Hepatocyte (in vitro differentiated cells): ENCODE results near the gene WEE2.

Experiments used
- CTCF ChIP-seq: fragments of 200-600 bp; sonication (generic); IDR thresholded peaks from 2 replicates; pipeline ENCODE4 v1.5.1; 2016; ENCODE audit warnings: antibody characterized with exemption, mild to moderate bottlenecking; ENCODE audit not compliant: poor library complexity
- EZH2 ChIP-seq: fragments of 200-600 bp; sonication (generic); IDR thresholded peaks from 2 replicates; pipeline ENCODE4 v1.6.1; 2016; ENCODE audit warnings: antibody characterized with exemption, mild to moderate bottlenecking, borderline replicate concordance

- no peak for TF ChIP-seq CTCF
- no peak for TF ChIP-seq EZH2
Observed at GRCh38 chr7:141738592-141739013, 30.4 kb downstream of the WEE2 start.
